ENCODE data around the gene JAK3.

Gene JAK3

GRCh38 chr19:17835182-17836006 lies 12.4 kb downstream of the JAK3 start:
- ChIA-PET CTCF (no interaction called here), POLR2A (no interaction called here)
- H3K4me3 ChIP-seq (ENCODE audit: low read depth, low read length), result no peak overlapping the region
- TF ChIP-seq CTCF (IDR thresholded peaks at IDR 0.05; ENCODE audit: insufficient read depth, low read length, missing control alignments), result no peak
- no peak for DNase-seq (ENCODE audit: low read depth, low spot score)

DNA sequence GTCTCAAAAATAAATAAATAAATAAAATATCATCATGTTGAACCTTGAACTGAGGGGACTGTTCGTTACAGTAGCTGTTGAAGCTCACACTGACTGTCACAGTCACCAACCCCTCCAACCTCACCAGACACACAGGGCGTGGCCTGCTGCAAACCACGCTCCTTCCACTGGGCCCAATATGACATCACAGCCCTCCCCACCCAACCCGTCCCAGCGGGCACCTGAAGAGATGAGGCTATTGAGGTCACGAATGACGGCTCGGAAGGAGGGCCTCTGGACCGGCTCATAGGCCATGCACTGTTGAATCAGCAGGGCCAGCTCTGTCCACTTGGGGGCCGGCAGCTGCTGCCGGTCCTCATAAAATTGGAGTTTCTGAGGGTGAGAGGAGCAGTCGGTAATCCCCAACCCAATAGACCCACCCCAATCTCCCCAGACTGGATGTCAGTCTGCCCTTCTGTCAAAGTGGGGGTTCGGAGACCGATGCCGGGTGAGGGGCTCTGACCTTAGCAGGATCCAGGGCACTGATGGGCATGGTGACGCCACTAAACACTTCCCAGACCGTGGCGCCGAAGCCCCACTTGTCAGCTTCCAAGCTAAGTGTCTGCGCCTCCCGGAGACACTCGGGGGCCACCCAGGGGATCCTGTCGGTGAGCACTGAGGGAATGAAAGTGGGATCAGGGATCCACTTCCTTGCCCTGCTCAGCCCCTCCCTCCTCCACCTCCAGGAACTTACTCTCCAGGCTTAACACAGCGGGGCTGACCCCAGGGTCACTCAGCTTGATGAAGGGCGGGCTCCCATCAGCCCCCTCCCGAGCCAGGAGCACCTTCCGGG lies 13.2 kb downstream of the JAK3 start:
- no peak for DNase-seq (ENCODE audit: low read depth, low spot score)
- ChIA-PET POLR2A (no interaction called here), CTCF (interaction anchor here (0.9 kb wide), 1 partner anchor 22 kb away, joined by 4 read pairs; no protein-coding TSS in a partner anchor)
- no peak for TF ChIP-seq CTCF (IDR thresholded peaks at IDR 0.05; ENCODE audit: insufficient read depth, low read length, missing control alignments)
- no peak overlapping the region for H3K4me3 ChIP-seq (ENCODE audit: low read depth, low read length)

GRCh38 chr19:17832443-17833208 lies 15.2 kb downstream of the JAK3 start:
- ChIA-PET POLR2A (no interaction called here), CTCF (interaction anchor here (1.5 to 1.9 kb wide), 3 partner anchors 10 to 27 kb away, joined by 3 to 6 read pairs (median 4); partner anchors contain the start of gene RPL18A)
- no peak for TF ChIP-seq CTCF (IDR thresholded peaks at IDR 0.05; ENCODE audit: insufficient read depth, low read length, missing control alignments)
- no peak overlapping the region for H3K4me3 ChIP-seq (ENCODE audit: low read depth, low read length)
- no peak for DNase-seq (ENCODE audit: low read depth, low spot score)

DNA sequence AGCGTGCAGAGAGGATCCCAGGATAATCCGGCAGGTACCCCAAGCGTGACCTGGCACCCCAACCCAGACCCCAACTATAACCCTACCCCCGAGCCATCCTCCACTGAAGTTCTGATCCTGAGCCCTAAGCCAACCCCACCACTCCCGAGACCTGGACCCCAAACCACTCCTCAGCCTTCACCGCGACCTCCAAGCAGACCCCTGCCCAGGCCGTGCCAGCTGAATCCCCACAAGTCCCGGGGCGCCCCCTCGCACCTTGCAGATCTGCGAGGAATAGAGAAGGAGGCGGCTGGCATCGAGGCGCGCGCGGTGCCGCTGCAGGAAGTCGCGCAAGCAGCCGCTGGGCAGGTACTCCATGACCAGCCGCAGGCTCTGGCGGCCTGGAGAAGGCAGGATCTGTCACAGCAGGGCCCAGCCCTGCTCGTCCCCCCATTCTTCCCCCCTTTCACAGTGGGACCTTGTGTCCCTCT lies 16.3 kb downstream of the JAK3 start:
- no peak for TF ChIP-seq CTCF (IDR thresholded peaks at IDR 0.05; ENCODE audit: insufficient read depth, low read length, missing control alignments)
- DNase-seq (ENCODE audit: low read depth, low spot score), result no peak
- H3K4me3 ChIP-seq (ENCODE audit: low read depth, low read length), result peak overlapping the region; percentile 48
- ChIA-PET POLR2A (no interaction called here), CTCF (interaction anchor here (1.2 to 1.9 kb wide), 2 partner anchors 11 to 28 kb away, joined by 4 to 6 read pairs; partner anchors contain the start of gene RPL18A)

- CTCF ChIA-PET, result interaction anchor here (0.9 to 1.2 kb wide), 2 partner anchors 29 to 46 kb away, joined by 3 to 4 read pairs; partner anchors contain the start of gene RPL18A
- TF ChIP-seq CTCF (IDR thresholded peaks at IDR 0.05; ENCODE audit: insufficient read depth, low read length, missing control alignments), result no peak
- no peak for DNase-seq (ENCODE audit: low read depth, low spot score)
- H3K4me3 ChIP-seq (ENCODE audit: low read depth, low read length), result peak overlapping the region; percentile 48
- POLR2A ChIA-PET, result no interaction called here
Observed at GRCh38 chr19:17830567-17831418, 17.0 kb downstream of the JAK3 start.

All from AG04449 (cell line).